GM12878 (cell line): ENCODE results near the gene GRIN2D. TPM values are rescaled to one million over a fixed set of nuclear protein-coding genes. Genes with fewer than 3 reads are reported as not detected.
A peak's percentile ranks its signal among the peaks of the same experiment; 100 is the strongest.

ENCODE experiments used
- ATF2 ChIP-seq: IDR thresholded peaks from 2 replicates; pipeline ENCODE4 v1.6.1; 2012; ENCODE audit warnings: low read length, inconsistent platforms
- BHLHE40 ChIP-seq, 2 experiments: fragments of 450-650 bp in 1 of 2; IDR thresholded peaks; 2 replicates each; pipeline ENCODE4 v1.6.1; 2011 to 2017; ENCODE audit warnings: low read depth in 2 of 2, borderline replicate concordance in 1 of 2, improper control_type of control experiment in 1 of 2, low read length in 1 of 2, mild to moderate bottlenecking in 1 of 2
- CBX5 ChIP-seq: sonication (generic); IDR thresholded peaks from 2 replicates; pipeline ENCODE4 v1.6.1; 2016; ENCODE audit warnings: low read depth, moderate library complexity, mild to moderate bottlenecking, inconsistent platforms
- CREB1 ChIP-seq: IDR thresholded peaks from 2 replicates; pipeline ENCODE4 v1.6.1; 2012; ENCODE audit warnings: low read depth, mild to moderate bottlenecking, inconsistent platforms
- CTCF ChIP-seq, 3 experiments: IDR thresholded peaks in 2 of 3; conservative IDR thresholded peaks in 1 of 3; 2 replicates each; pipeline ENCODE4 v1.5.1; 2011; ENCODE audit warnings: low read depth in 3 of 3, low read length in 3 of 3, mild to moderate bottlenecking in 3 of 3, control low read depth in 2 of 3, moderate library complexity in 2 of 3, inconsistent platforms in 1 of 3, mixed read lengths in 1 of 3; ENCODE audit not compliant: control insufficient read depth in 2 of 3, insufficient read depth in 1 of 3; ENCODE audit errors: extremely low read depth in 1 of 3
- E4F1 ChIP-seq: fragments of 450-650 bp; IDR thresholded peaks from 2 replicates; pipeline ENCODE4 v1.6.1; 2018; ENCODE audit warnings: borderline replicate concordance, mild to moderate bottlenecking; ENCODE audit not compliant: partially characterized antibody
- EED ChIP-seq: sonication (generic); IDR thresholded peaks from 2 replicates; pipeline ENCODE4 v1.6.1; 2016; ENCODE audit warnings: antibody characterized with exemption, low read depth
- EP300 ChIP-seq, 2 experiments: fragments of 150-350 bp in 1 of 2; IDR thresholded peaks; 2 replicates each; pipeline ENCODE4 v1.6.1; 2011 to 2012; ENCODE audit warnings: low read depth in 2 of 2, low read length in 2 of 2, borderline replicate concordance in 1 of 2, improper control_type of control experiment in 1 of 2, inconsistent platforms in 1 of 2; ENCODE audit not compliant: control insufficient read depth in 1 of 2
- GATAD2B ChIP-seq: fragments of 450-650 bp; conservative IDR thresholded peaks from 2 replicates; pipeline ENCODE4 v1.6.1; 2017; ENCODE audit warnings: low read depth, mild to moderate bottlenecking, moderate library complexity
- IRF4 ChIP-seq: IDR thresholded peaks from 2 replicates; pipeline ENCODE4 v1.6.1; 2011; ENCODE audit warnings: low read depth, low read length
- JUND ChIP-seq: IDR thresholded peaks from 2 replicates; pipeline ENCODE4 v1.6.1; 2012; ENCODE audit warnings: low read depth, mild to moderate bottlenecking, low read length, improper control_type of control experiment, moderate library complexity
- KAT2A ChIP-seq: conservative IDR thresholded peaks from 2 replicates; pipeline ENCODE4 v1.6.1; 2011; ENCODE audit warnings: low read depth, low read length; ENCODE audit not compliant: control insufficient read depth
- NRF1 ChIP-seq: conservative IDR thresholded peaks from 2 replicates; pipeline ENCODE4 v1.6.1; 2011; ENCODE audit warnings: mild to moderate bottlenecking, low read depth, low read length, improper control_type of control experiment
- RAD21 ChIP-seq: IDR thresholded peaks from 2 replicates; pipeline ENCODE4 v1.6.1; 2011; ENCODE audit warnings: mild to moderate bottlenecking, low read depth, low read length, moderate library complexity; ENCODE audit not compliant: insufficient read depth
- SMAD5 ChIP-seq: IDR thresholded peaks from 2 replicates; pipeline ENCODE4 v1.6.1; 2016; ENCODE audit warnings: antibody characterized with exemption, low read depth
- SRF ChIP-seq, 2 experiments: IDR thresholded peaks; 2 replicates each; pipeline ENCODE4 v1.6.1; 2011; ENCODE audit warnings: low read depth in 2 of 2, low read length in 2 of 2, mild to moderate bottlenecking in 1 of 2, moderate library complexity in 1 of 2
- STAT3 ChIP-seq: IDR thresholded peaks from 2 replicates; pipeline ENCODE4 v1.6.1; 2011; ENCODE audit warnings: low read depth, low read length, improper control_type of control experiment
- TARDBP ChIP-seq: IDR thresholded peaks from 2 replicates; pipeline ENCODE4 v1.6.1; 2016; ENCODE audit warnings: borderline replicate concordance
- ZNF592 ChIP-seq: fragments of 450-650 bp; IDR thresholded peaks from 2 replicates; pipeline ENCODE4 v1.6.1; 2017; ENCODE audit warnings: mild to moderate bottlenecking, moderate library complexity
- polyA plus RNA-seq, 11 experiments: library from polyadenylated mRNA; depleted of rRNA in 4 of 11; unstranded in 6 of 11; stranded (reverse) in 5 of 11; fragments of >200 nt; fragmentation: Nextera tagmentation in 4 of 11; fragmentation: Illumina TruSeq in 1 of 11; extraction: Ambion mirVana in 4 of 11; extraction: Trizol in 1 of 11; gene quantifications; 1 replicate in 1 of 11; 2 replicates in 10 of 11; pipeline versions ENCODE4 v1.2.1 to v1.2.3, GENCODE V29; 2011 to 2016; ENCODE audit warnings: inconsistent platforms in 2 of 11, missing spikeins in 2 of 11, low read depth in 1 of 11
- total RNA-seq, 4 experiments: library from RNA; depleted of rRNA in 3 of 4; stranded (reverse); fragments of >200 nt in 3 of 4; fragmentation: Illumina TruSeq in 1 of 4; extraction: Trizol in 1 of 4; gene quantifications; 2 replicates each; pipeline versions ENCODE4 v1.2.1 to v1.2.3, GENCODE V29; 2013 to 2021

The GRIN2D gene
- total and polyA plus RNA-seq, 10 of the 15 experiments (the other 5 are each of a cell fraction or from before 2014, with no cell fraction given), result 0.03 to 0.38 (median 0.04) TPM; not detected in 3

- TF ChIP-seq CREB1 (no peak), NRF1 (no peak), ATF2 (no peak), CTCF (IDR thresholded peaks at IDR 0.05 in 2 of 3, conservative IDR thresholded peaks at IDR 0.05 in 1 of 3; ENCODE audit: control insufficient read depth in 2 of 3, extremely low read depth in 1 of 3, insufficient read depth in 1 of 3, low read depth in 3 of 3, low read length in 3 of 3) (no peak), BHLHE40 (IDR thresholded peaks at IDR 0.05; ENCODE audit: borderline replicate concordance in 1 of 2, low read depth in 2 of 2, low read length in 1 of 2) (peak in 1 of 2 experiments; percentile 71; a peak in 1 of 4 replicates), SRF (IDR thresholded peaks at IDR 0.05; ENCODE audit: low read depth in 2 of 2, low read length in 2 of 2) (no peak), CBX5 (no peak), ZNF592 (no peak), RAD21 (no peak), JUND (no peak), EP300 (IDR thresholded peaks at IDR 0.05; ENCODE audit: borderline replicate concordance in 1 of 2, control insufficient read depth in 1 of 2, low read depth in 2 of 2, low read length in 2 of 2) (no peak), E4F1 (no peak), TARDBP (no peak), STAT3 (no peak), IRF4 (no peak), EED (no peak), GATAD2B (0 out of 2 replicates have a peak, but pooled peaks have one; percentile 34), SMAD5 (no peak), KAT2A (no peak)
Measured at GRCh38 chr19:48398375-48399235, 5.1 kb downstream of the GRIN2D start (continued).
